ENCODE measurements around the gene RHOA. TPM values are rescaled to one million over a fixed set of nuclear protein-coding genes. Genes with fewer than 3 reads are reported as not detected.

RHOA gene
- total and polyA plus RNA-seq, 2 of the 4 experiments (the other 2 are of a cell fraction), result 383 to 879 TPM

- TF ChIP-seq FOS (IDR thresholded peaks at IDR 0.05; ENCODE audit: low read depth, low read length), result no peak
- no peak for TF ChIP-seq POLR2A (IDR thresholded peaks at IDR 0.05; ENCODE audit: low read depth, low read length)
- no peak for TF ChIP-seq RCOR1 (IDR thresholded peaks at IDR 0.05; ENCODE audit: insufficient replicate concordance, low read length)
- TF ChIP-seq USF2 (IDR thresholded peaks at IDR 0.05; ENCODE audit: low read depth, low read length), result no peak
- no peak for TF ChIP-seq BHLHE40 (IDR thresholded peaks at IDR 0.05; ENCODE audit: low read depth, low read length)
- TF ChIP-seq ELK1 (IDR thresholded peaks at IDR 0.05; ENCODE audit: borderline replicate concordance, low read depth, low read length), result no peak
- no peak for TF ChIP-seq RFX5 (IDR thresholded peaks at IDR 0.05; ENCODE audit: low read depth, low read length)
- TF ChIP-seq RAD21 (IDR thresholded peaks at IDR 0.05; ENCODE audit: low read length), result no peak
- TF ChIP-seq SMC3 (IDR thresholded peaks at IDR 0.05; ENCODE audit: low read depth, low read length), result no peak
- TF ChIP-seq CHD1 (IDR thresholded peaks at IDR 0.05; ENCODE audit: low read depth, low read length), result no peak
- no peak for TF ChIP-seq MAFK (IDR thresholded peaks at IDR 0.05; ENCODE audit: low read depth, low read length)
- H3K9ac ChIP-seq (ENCODE audit: low read depth, low read length), result no peak overlapping the region
- dilution Hi-C loops (cut with HindIII; ENCODE audit: low sequenced_read_pairs, unreplicated experiment) (no loop called here), in situ Hi-C loops (cut with MboI; ENCODE audit: low sequenced_read_pairs) (no loop called here), intact Hi-C loops (cut with micrococcal nuclease) (no loop called here)
- H2AK5ac ChIP-seq (ENCODE audit: low read depth, low read length), result no peak overlapping the region
- H3K23ac ChIP-seq (ENCODE audit: low read depth, low read length), result no peak overlapping the region
- CTCF ChIA-PET, result interaction anchor here (0.6 kb wide), 1 partner anchor 83 kb away, joined by 4 read pairs; no protein-coding TSS in a partner anchor
- H3K4ac ChIP-seq (ENCODE audit: low read depth, low read length), result no peak overlapping the region
- peaks cover 34% of the 10 kb centered on the region for H3K36me3 ChIP-seq (ENCODE audit: control insufficient read depth, insufficient read depth, low read length)
- H3K79me1 ChIP-seq (ENCODE audit: low read depth in 1 of 2, low read length in 2 of 2), result peaks cover 18 to 58% of the 10 kb centered on the region in 2 experiments; a peak in 3 of 4 replicates
- no CpG with 5 or more reads among the region's 5 CpGs for WGBS, 2 experiments (ENCODE audit: extremely low coverage in 2 of 2, insufficient read length in 1 of 2)
- H3K27me3 ChIP-seq (ENCODE audit: control insufficient read depth, insufficient read depth, low read length), result no peaks in the 10 kb centered on the region
- no peak overlapping the region for H4K8ac ChIP-seq (ENCODE audit: low read depth in 2 of 2, low read length in 2 of 2)
- no peak overlapping the region for H2AFZ ChIP-seq (replicated peaks; ENCODE audit: low read length, poor library complexity)
- no peak overlapping the region for H3K56ac ChIP-seq (ENCODE audit: extremely low read depth, insufficient read depth, low read length)
- DNase-seq (no peak), ATAC-seq (ENCODE audit: low read depth) (no peak)
- no peak overlapping the region for H2BK5ac ChIP-seq (ENCODE audit: low read depth, low read length, poor library complexity, severe bottlenecking)
- H3K4me2 ChIP-seq (ENCODE audit: low read depth, low read length), result no peak overlapping the region
- H3K9me1 ChIP-seq (ENCODE audit: insufficient read depth, low read length), result peaks cover 4% of the 10 kb centered on the region; the same call in 1 of the 2 replicates
- H4K91ac ChIP-seq (ENCODE audit: insufficient read depth, low read depth, low read length), result no peak overlapping the region
- H2BK120ac ChIP-seq (ENCODE audit: low read depth, low read length), result no peak overlapping the region
- no peak overlapping the region for H3K4me3 ChIP-seq (ENCODE audit: insufficient read depth, low read depth, low read length)
- H3K4me1 ChIP-seq (ENCODE audit: control insufficient read depth, insufficient read depth, low read length), result peaks cover 2% of the 10 kb centered on the region; the same call in 1 of the 2 replicates
- H2BK20ac ChIP-seq (ENCODE audit: low read depth, low read length), result no peak overlapping the region
- H3K9me3 ChIP-seq (ENCODE audit: control insufficient read depth, insufficient read depth, low read length), result no peaks in the 10 kb centered on the region
- H4K5ac ChIP-seq (ENCODE audit: low read depth, low read length), result no peak overlapping the region
- H3K14ac ChIP-seq (replicated peaks; ENCODE audit: low read depth, low read length), result no peak overlapping the region
- H3K18ac ChIP-seq (ENCODE audit: low read depth, low read length), result no peak overlapping the region
- POLR2A ChIA-PET (ENCODE audit: unreplicated experiment), result no interaction called here
- H2AK9ac ChIP-seq (replicated peaks; ENCODE audit: low read depth, low read length, poor library complexity), result no peak overlapping the region
- no peaks in the 10 kb centered on the region; the same call in 1 of the 2 replicates for H4K20me1 ChIP-seq (ENCODE audit: insufficient read depth, low read length)
- H3K27ac ChIP-seq (ENCODE audit: insufficient read depth, low read length), result no peak overlapping the region
- no TSS peak for BruUV-seq (replicated peaks)
- H2BK15ac ChIP-seq (ENCODE audit: low read depth, low read length), result no peak overlapping the region
These were observed 77.7 kb downstream of the RHOA start for GRCh38 chr3:49333916-49334633.

Data from IMR-90 (cell line).